ENCODE data around the gene IGSF3. TPM values are rescaled to one million over a fixed set of nuclear protein-coding genes. Genes with fewer than 3 reads are reported as not detected.

Gene IGSF3
- total RNA-seq, 1 donor from 2014 or later = 43.3 TPM

DNA sequence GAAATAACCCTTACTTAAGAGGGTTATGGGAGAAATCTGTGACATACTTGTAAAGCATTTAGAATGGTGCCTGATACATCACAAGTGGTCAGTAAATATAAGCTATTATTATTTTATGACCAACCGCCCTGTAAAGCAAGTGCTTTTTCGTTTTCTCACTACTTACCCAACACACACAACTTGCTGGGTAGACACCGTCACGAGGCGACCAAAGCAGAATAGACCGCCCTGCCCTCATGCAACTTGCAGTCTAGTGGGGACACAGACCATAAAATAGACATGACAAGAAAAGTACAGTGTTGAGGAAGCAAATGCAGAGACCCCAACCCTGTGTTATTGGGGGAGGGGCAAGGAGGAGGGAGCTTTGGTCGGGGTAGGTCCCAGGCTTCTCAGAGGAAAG lies 744 bp upstream of the IGSF3 start:
- peaks cover 42% of the 10 kb centered on the region for H3K27me3 Mint-ChIP-seq
- H3K36me3 Mint-ChIP-seq (ENCODE audit: insufficient read depth) = peaks cover 3% of the 10 kb centered on the region
- no peak for DNase-seq (ENCODE audit: low spot score, unreplicated experiment)
- no peaks in the 10 kb centered on the region for H3K9me3 Mint-ChIP-seq (ENCODE audit: low read depth)
- peak overlapping the region; percentile 69 for H3K4me3 Mint-ChIP-seq (ENCODE audit: low read depth)
- peaks cover 16% of the 10 kb centered on the region for H3K4me1 Mint-ChIP-seq (ENCODE audit: low read depth)
- no peak overlapping the region for H3K27ac Mint-ChIP-seq
- TF ChIP-seq, protein P1, sequence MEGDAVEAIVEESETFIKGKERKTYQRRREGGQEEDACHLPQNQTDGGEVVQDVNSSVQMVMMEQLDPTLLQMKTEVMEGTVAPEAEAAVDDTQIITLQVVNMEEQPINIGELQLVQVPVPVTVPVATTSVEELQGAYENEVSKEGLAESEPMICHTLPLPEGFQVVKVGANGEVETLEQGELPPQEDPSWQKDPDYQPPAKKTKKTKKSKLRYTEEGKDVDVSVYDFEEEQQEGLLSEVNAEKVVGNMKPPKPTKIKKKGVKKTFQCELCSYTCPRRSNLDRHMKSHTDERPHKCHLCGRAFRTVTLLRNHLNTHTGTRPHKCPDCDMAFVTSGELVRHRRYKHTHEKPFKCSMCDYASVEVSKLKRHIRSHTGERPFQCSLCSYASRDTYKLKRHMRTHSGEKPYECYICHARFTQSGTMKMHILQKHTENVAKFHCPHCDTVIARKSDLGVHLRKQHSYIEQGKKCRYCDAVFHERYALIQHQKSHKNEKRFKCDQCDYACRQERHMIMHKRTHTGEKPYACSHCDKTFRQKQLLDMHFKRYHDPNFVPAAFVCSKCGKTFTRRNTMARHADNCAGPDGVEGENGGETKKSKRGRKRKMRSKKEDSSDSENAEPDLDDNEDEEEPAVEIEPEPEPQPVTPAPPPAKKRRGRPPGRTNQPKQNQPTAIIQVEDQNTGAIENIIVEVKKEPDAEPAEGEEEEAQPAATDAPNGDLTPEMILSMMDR (IDR thresholded peaks at IDR 0.05; ENCODE audit: unreplicated experiment) = no peak

DNA sequence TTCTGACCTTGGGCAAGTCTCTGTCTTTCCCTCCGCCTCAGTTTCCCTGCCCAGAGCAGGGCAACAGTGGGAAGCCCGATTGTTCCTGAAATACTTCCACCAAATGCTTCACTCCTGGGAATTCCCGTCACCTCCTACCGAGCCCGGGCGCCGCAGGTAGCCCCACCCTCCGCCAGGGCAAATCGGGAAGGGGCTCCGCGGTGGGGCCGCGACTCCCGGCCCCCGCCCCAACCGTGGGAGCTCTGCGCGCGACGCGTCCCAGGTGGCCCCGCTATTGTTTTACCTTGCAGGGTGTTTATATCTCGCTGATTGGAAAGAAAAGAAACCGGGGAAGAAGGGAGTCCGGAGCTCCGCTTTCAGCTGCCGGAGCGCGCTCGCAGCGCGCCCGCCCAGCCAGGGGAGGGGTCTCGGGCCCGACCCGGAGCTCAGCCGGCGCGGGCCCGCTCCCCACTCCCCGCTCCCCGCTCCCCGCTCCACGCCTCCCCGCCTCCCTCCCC lies 407 bp downstream of the IGSF3 start:
- Mint-ChIP-seq H3K36me3 (ENCODE audit: insufficient read depth) (peaks cover 3% of the 10 kb centered on the region), H3K9me3 (ENCODE audit: low read depth) (no peaks in the 10 kb centered on the region), H3K27ac (peak overlapping the region; percentile 90), H3K4me1 (ENCODE audit: low read depth) (peaks cover 16% of the 10 kb centered on the region), H3K4me3 (ENCODE audit: low read depth) (peak overlapping the region; percentile 86), H3K27me3 (peaks cover 38% of the 10 kb centered on the region)
- TF ChIP-seq, protein P1 (IDR thresholded peaks at IDR 0.05; ENCODE audit: unreplicated experiment) = no peak
- peak; percentile 36 for DNase-seq (ENCODE audit: low spot score, unreplicated experiment)

DNA sequence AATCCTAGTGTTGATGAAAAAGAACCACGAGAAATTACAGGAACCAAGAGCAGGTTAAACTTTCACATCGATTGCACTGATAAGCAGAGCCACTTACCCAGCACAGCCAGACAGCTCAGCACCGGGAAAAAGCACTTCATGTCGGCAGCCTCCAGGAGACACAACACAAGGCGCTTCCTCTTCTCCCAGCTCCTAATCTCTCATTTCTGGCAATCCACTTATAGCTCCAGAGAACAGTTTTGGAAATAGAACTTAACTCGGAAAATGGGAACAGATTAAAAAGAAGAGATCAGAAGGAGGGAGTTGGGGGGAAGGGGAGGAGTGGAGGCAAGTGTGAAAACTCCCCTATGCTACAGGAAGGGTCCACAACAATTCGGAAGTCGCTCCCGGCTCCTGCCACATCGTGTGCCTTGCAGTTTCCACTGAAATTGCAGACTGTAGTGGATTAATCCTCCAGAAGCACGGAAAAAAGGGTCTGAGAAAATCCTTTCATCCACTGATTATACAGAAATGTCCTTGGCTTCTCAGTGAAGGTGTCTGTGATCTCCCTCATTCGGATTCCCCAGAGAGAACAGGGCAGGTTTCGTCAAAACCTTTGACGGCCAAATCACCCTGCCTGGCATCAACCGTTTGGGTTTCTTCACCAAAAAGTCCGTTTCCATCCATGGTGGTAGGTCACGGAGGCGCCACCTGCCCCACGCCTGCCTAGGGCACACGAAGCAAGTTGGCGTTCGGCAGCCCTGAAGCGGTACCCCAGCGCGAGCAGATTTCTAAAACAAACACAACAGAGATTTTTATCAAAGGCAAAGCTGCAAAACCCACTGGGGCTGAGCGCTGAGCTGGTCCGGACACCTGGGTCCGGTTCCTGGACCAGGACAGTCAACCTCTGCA lies 1.1 kb downstream of the IGSF3 start:
- Mint-ChIP-seq H3K27me3 (peaks cover 35% of the 10 kb centered on the region), H3K9me3 (ENCODE audit: low read depth) (no peaks in the 10 kb centered on the region), H3K4me1 (ENCODE audit: low read depth) (peaks cover 16% of the 10 kb centered on the region), H3K27ac (peak overlapping the region; percentile 90), H3K36me3 (ENCODE audit: insufficient read depth) (peaks cover 3% of the 10 kb centered on the region), H3K4me3 (ENCODE audit: low read depth) (peak overlapping the region; percentile 86)
- DNase-seq (ENCODE audit: low spot score, unreplicated experiment) = no peak
- TF ChIP-seq, protein P1 (IDR thresholded peaks at IDR 0.05; ENCODE audit: unreplicated experiment) = no peak

DNA sequence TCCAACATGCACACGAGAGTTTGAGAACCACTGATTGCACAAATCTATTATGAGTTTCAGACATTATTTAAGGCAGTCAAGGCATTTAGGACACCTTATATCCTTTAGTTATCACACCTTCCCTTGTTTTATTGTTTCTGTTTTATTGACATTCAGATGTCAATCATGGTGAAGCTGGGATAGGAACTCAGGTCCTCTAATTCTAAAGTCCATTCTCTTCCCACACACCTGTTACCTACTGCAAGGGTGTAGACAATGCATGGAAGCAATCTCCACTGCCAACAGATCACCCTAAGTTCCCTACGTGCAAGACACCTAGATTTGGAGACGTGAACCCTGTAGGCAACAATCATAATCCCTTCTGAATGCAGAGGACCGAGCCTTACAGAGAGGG lies 2.6 kb downstream of the IGSF3 start:
- Mint-ChIP-seq H3K4me3 (ENCODE audit: low read depth) (no peak overlapping the region), H3K27me3 (peaks cover 26% of the 10 kb centered on the region)
- no peak for DNase-seq (ENCODE audit: low spot score, unreplicated experiment)

DNA sequence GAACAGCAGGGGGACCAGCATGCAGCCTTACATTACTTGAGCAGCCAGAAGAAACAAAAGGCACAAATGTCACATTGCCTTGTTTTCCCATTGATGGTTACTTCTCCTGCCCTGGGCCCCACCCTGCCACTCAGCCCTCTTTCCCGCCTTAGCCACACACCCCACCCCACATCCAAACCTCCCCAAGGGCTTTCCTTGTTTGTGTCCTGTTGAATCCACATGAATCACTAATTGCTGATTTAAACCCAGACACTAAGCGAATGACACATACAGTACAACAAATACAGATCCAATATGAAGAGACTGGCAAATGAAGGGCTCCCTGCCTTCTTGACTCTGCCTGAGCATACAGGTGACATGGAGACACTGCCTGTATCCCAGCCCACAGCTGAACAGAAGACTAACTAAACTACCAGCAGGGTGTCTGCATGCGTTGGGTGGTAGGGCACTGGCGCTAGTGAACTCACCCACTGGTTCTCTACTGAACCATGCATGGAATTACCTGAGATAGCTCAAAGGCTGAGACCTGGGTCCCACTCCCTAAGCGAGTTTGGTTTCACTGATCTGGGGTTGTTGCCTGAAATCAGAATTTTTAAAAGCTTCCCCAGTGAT lies 3.1 kb downstream of the IGSF3 start:
- peaks cover 21% of the 10 kb centered on the region for H3K27me3 Mint-ChIP-seq

More for the DNA sequence above, 2.6 kb downstream of the IGSF3 start:
- H3K36me3 Mint-ChIP-seq (ENCODE audit: insufficient read depth) = peaks cover 3% of the 10 kb centered on the region
- H3K27ac Mint-ChIP-seq = no peak overlapping the region
- TF ChIP-seq, protein P1 (IDR thresholded peaks at IDR 0.05; ENCODE audit: unreplicated experiment) = no peak
- no peaks in the 10 kb centered on the region for H3K9me3 Mint-ChIP-seq (ENCODE audit: low read depth)
- peaks cover 16% of the 10 kb centered on the region for H3K4me1 Mint-ChIP-seq (ENCODE audit: low read depth)

More for the DNA sequence above, 3.1 kb downstream of the IGSF3 start:
- peaks cover 3% of the 10 kb centered on the region for H3K36me3 Mint-ChIP-seq (ENCODE audit: insufficient read depth)
- H3K4me1 Mint-ChIP-seq (ENCODE audit: low read depth) = peaks cover 16% of the 10 kb centered on the region
- TF ChIP-seq, protein P1 (IDR thresholded peaks at IDR 0.05; ENCODE audit: unreplicated experiment) = no peak
- no peak overlapping the region for H3K27ac Mint-ChIP-seq
- H3K9me3 Mint-ChIP-seq (ENCODE audit: low read depth) = no peaks in the 10 kb centered on the region
- H3K4me3 Mint-ChIP-seq (ENCODE audit: low read depth) = no peak overlapping the region
- DNase-seq (ENCODE audit: low spot score, unreplicated experiment) = no peak
